Spleen (tissue), 7 donors: ENCODE results near the gene H1-8.

Experiments used
- CTCF ChIP-seq, 11 experiments: fragments of 200-600 bp in 7 of 11; fragments of 450-650 bp in 4 of 11; sonication (generic) in 4 of 11; IDR thresholded peaks in 8 of 11; conservative IDR thresholded peaks in 3 of 11; 1 replicate in 7 of 11; 2 replicates in 4 of 11; pipeline versions ENCODE4 v1.4.0 to v1.8.0; 2016 to 2021; ENCODE audit warnings: antibody characterized with exemption in 11 of 11, inconsistent platforms in 4 of 11, mild to moderate bottlenecking in 1 of 11
- POLR2A ChIP-seq, 3 donors: fragments of 450-650 bp; IDR thresholded peaks; one replicate each; pipeline ENCODE4 v1.5.1; 2017; ENCODE audit warnings: antibody characterized with exemption in 3 of 3, mild to moderate bottlenecking in 1 of 3
- donor health status: DM: no; HTN: no; CAD: no; lungs with moderate emphysema.
- donor health status: DM: no; HTN: no; CAD: no.
- donor health status: DM: no; HTN: no; CAD: no.

- TF ChIP-seq CTCF (IDR thresholded peaks at IDR 0.05 in 8 of 11, conservative IDR thresholded peaks at IDR 0.05 in 3 of 11) (no peak), POLR2A (IDR thresholded peaks at IDR 0.05) (no peak)
Measured at GRCh38 chr3:129514110-129514509, 28.9 kb upstream of the H1-8 start.
